ENCODE results near the gene GADD45G.

GADD45G gene

GRCh38 chr9:89632192-89632733 lies 27.5 kb downstream of the GADD45G start:
- DNase-seq, result no peak

- DNase-seq, result no peak
These were observed 27.9 kb downstream of the GADD45G start for GRCh38 chr9:89632736-89633135.

GRCh38 chr9:89633404-89633803 lies 28.6 kb downstream of the GADD45G start:
- DNase-seq, result no peak

- DNase-seq, result no peak
These were observed 29.1 kb downstream of the GADD45G start for GRCh38 chr9:89633920-89634319.

- DNase-seq, result no peak
These were observed 30.4 kb downstream of the GADD45G start for GRCh38 chr9:89634995-89635742.

GRCh38 chr9:89635816-89636215 lies 31.0 kb downstream of the GADD45G start:
- no peak for DNase-seq

GRCh38 chr9:89637787-89638186 lies 33.0 kb downstream of the GADD45G start:
- DNase-seq, result no peak

GRCh38 chr9:89638359-89638758 lies 33.5 kb downstream of the GADD45G start:
- DNase-seq, result no peak

GRCh38 chr9:89638893-89639292 lies 34.1 kb downstream of the GADD45G start:
- DNase-seq, result no peak

GRCh38 chr9:89639367-89639795 lies 34.6 kb downstream of the GADD45G start:
- DNase-seq, result no peak

GRCh38 chr9:89639961-89640360 lies 35.1 kb downstream of the GADD45G start:
- DNase-seq, result no peak

- DNase-seq, result no peak
These were observed 35.5 kb downstream of the GADD45G start for GRCh38 chr9:89640361-89640760.

- no peak for DNase-seq
These were observed 36.0 kb downstream of the GADD45G start for GRCh38 chr9:89640801-89641200.

- no peak for DNase-seq
These were observed 37.2 kb downstream of the GADD45G start for GRCh38 chr9:89641980-89642379.

- DNase-seq, result no peak
These were observed 38.0 kb downstream of the GADD45G start for GRCh38 chr9:89642789-89643188.

- DNase-seq, result no peak
These were observed 41.6 kb downstream of the GADD45G start for GRCh38 chr9:89646189-89646939.

- DNase-seq, result no peak
These were observed 42.7 kb downstream of the GADD45G start for GRCh38 chr9:89647366-89648128.

- no peak for DNase-seq
These were observed 43.6 kb downstream of the GADD45G start for GRCh38 chr9:89648247-89649000.

- DNase-seq, result peak in 1 of 2 experiments; percentile 16
These were observed 44.4 kb downstream of the GADD45G start for GRCh38 chr9:89649039-89649691.

GRCh38 chr9:89654025-89654662 lies 49.3 kb downstream of the GADD45G start:
- no peak for DNase-seq
